GM12878 (cell line): ENCODE results near the gene VWA3B. TPM values are rescaled to one million over a fixed set of nuclear protein-coding genes. Genes with fewer than 3 reads are reported as not detected.

Experiments
- ATAC-seq: fragments of 200-7000 bp; cut with Tn5 transposase; 3 replicates; pipeline ENCODE4 v1.9.1; 2020; ENCODE audit warnings: mild to moderate bottlenecking, moderate library complexity
- BruUV-seq: library from RNA; stranded (reverse); fragments of 400-500 nt; replicated peaks from 2 replicates; lab custom pipeline; 2021; lab: Mats Ljungman, UMichigan
- CTCF ChIA-PET: fragments of 300-600 bp; sonication (Branson Sonifier 250); formaldehyde crosslinking; extraction: SDS; loops from one replicate; lab custom pipeline; 2021; ENCODE audit warnings: inconsistent platforms; lab: Yijun Ruan, JAX
- POLR2A ChIA-PET: fragments of 350-600 bp; formaldehyde crosslinking; extraction: SDS; loops from one replicate; lab custom pipeline; 2021; ENCODE audit warnings: inconsistent platforms; lab: Charles Lee
- RAD21 ChIA-PET: fragments of 300-600 bp; sonication (Branson Sonifier 250); formaldehyde crosslinking; loops from one replicate; lab custom pipeline; 2023; ENCODE audit warnings: antibody characterized with exemption; ENCODE audit not compliant: unreplicated experiment; lab: Charles Lee
- SMC1A ChIA-PET: fragments of 300-600 bp; sonication (Branson Sonifier 250); formaldehyde crosslinking; loops from one replicate; lab custom pipeline; 2023; ENCODE audit not compliant: unreplicated experiment, uncharacterized antibody; lab: Charles Lee
- DNase-seq: peaks from one replicate; pipeline ENCODE4 v3.0.0-alpha.2; 2011; ENCODE audit warnings: low read depth, low spot score
- FAIRE-seq: peaks from 3 replicates; lab custom pipeline; 2011; peaks lifted over from hg19 to GRCh38; lab: Jason Lieb, UNC
- H2AFZ ChIP-seq: 2 replicates; pipeline ENCODE4 v1.6.0; 2011; ENCODE audit warnings: low read depth, low read length, control low read depth; ENCODE audit not compliant: control insufficient read depth
- H3K27ac ChIP-seq: 2 replicates; pipeline ENCODE4 v1.5.1; 2011; ENCODE audit warnings: control low read depth; ENCODE audit not compliant: control insufficient read depth, insufficient read depth
- H3K27me3 ChIP-seq, 2 experiments: replicated peaks in 1 of 2; 2 replicates each; pipeline versions ENCODE4 v1.6.0 to v1.6.1; 2011; ENCODE audit warnings: low read length in 1 of 2; ENCODE audit not compliant: control insufficient read depth in 2 of 2, insufficient read depth in 2 of 2
- H3K36me3 ChIP-seq, 2 experiments: 2 replicates each; pipeline ENCODE4 v1.5.1; 2011; ENCODE audit warnings: low read length in 1 of 2; ENCODE audit not compliant: control insufficient read depth in 2 of 2, insufficient read depth in 2 of 2
- H3K4me1 ChIP-seq: 2 replicates; pipeline ENCODE4 v1.6.1; 2011; ENCODE audit warnings: mild to moderate bottlenecking, low read length, moderate library complexity, mixed read lengths; ENCODE audit not compliant: control insufficient read depth, insufficient read depth
- H3K4me2 ChIP-seq: 2 replicates; pipeline ENCODE4 v1.6.0; 2011; ENCODE audit warnings: control low read depth; ENCODE audit not compliant: control insufficient read depth, insufficient read depth
- H3K4me3 ChIP-seq: fragments of 200-600 bp; sonication (generic); 2 replicates; pipeline ENCODE4 v1.5.1; 2016
- H3K79me2 ChIP-seq: 2 replicates; pipeline ENCODE4 v1.6.0; 2011; ENCODE audit warnings: low read length; ENCODE audit not compliant: control insufficient read depth, insufficient read depth
- H3K9ac ChIP-seq: 2 replicates; pipeline ENCODE4 v1.8.0; 2011; ENCODE audit warnings: low read length, control low read depth, mixed read lengths; ENCODE audit not compliant: control insufficient read depth, insufficient read depth
- H3K9me3 ChIP-seq: replicated peaks from 3 replicates; pipeline ENCODE4 v1.5.1; 2011; ENCODE audit warnings: mild to moderate bottlenecking, low read length; ENCODE audit not compliant: control insufficient read depth, insufficient read depth
- H4K20me1 ChIP-seq: 2 replicates; pipeline ENCODE4 v1.6.0; 2011; ENCODE audit not compliant: control insufficient read depth, insufficient read depth
- CHD4 ChIP-seq: fragments of 200-600 bp; sonication (generic); IDR thresholded peaks from 2 replicates; pipeline ENCODE4 v1.6.1; 2016; ENCODE audit warnings: mild to moderate bottlenecking
- DPF2 ChIP-seq: fragments of 450-650 bp; IDR thresholded peaks from 2 replicates; pipeline ENCODE4 v1.6.1; 2017; ENCODE audit warnings: mild to moderate bottlenecking
- E2F8 ChIP-seq: fragments of 450-650 bp; IDR thresholded peaks from 2 replicates; pipeline ENCODE4 v1.6.1; 2018; ENCODE audit warnings: mild to moderate bottlenecking, low read depth, moderate library complexity; ENCODE audit not compliant: partially characterized antibody
- ETV6 ChIP-seq, 2 experiments: fragments of 450-650 bp in 1 of 2; IDR thresholded peaks in 1 of 2; conservative IDR thresholded peaks in 1 of 2; 2 replicates each; pipeline ENCODE4 v1.6.1; 2014; ENCODE audit warnings: antibody characterized with exemption in 1 of 2, borderline replicate concordance in 1 of 2, low read depth in 1 of 2, mild to moderate bottlenecking in 1 of 2, moderate library complexity in 1 of 2
- EZH2 ChIP-seq: IDR thresholded peaks from 2 replicates; pipeline ENCODE4 v1.6.1; 2012; ENCODE audit warnings: low read depth, mild to moderate bottlenecking, control low read depth, inconsistent platforms, low read length, borderline replicate concordance; ENCODE audit not compliant: control insufficient read depth
- MTA2 ChIP-seq: fragments of 450-650 bp; IDR thresholded peaks from 2 replicates; pipeline ENCODE4 v1.6.1; 2016; ENCODE audit warnings: low read depth, mild to moderate bottlenecking, moderate library complexity
- NFYB ChIP-seq: IDR thresholded peaks from 2 replicates; pipeline ENCODE4 v1.6.1; 2011; ENCODE audit warnings: low read depth, mild to moderate bottlenecking, low read length, improper control_type of control experiment, moderate library complexity; ENCODE audit not compliant: insufficient read depth
- SMC3 ChIP-seq: IDR thresholded peaks from 2 replicates; pipeline ENCODE4 v1.6.1; 2011; ENCODE audit warnings: low read length, improper control_type of control experiment, borderline replicate concordance
- SP1 ChIP-seq: IDR thresholded peaks from one replicate; pipeline ENCODE4 v1.6.1; 2011; ENCODE audit warnings: low read depth, low read length
- SREBF2 ChIP-seq: IDR thresholded peaks from 2 replicates; pipeline ENCODE4 v1.6.1; 2012; ENCODE audit warnings: mild to moderate bottlenecking, low read length
- ZNF592 ChIP-seq: fragments of 450-650 bp; IDR thresholded peaks from 2 replicates; pipeline ENCODE4 v1.6.1; 2017; ENCODE audit warnings: mild to moderate bottlenecking, moderate library complexity
- WGBS: methylation state at CpG from one replicate; pipeline ENCODE4 v1.1.6; 2016; ENCODE audit warnings: low lambda C conversion rate; ENCODE audit not compliant: insufficient replicate concordance, insufficient coverage; ENCODE audit errors: missing lambda C conversion rate; 5-methylcytosine and 5-hydroxymethylcytosine counted together
- in situ Hi-C: fragments of 300-500 bp; cut with MboI; formaldehyde crosslinking; loops from 9 replicates; pipeline ENCODE4 v1.14.3; 2018; ENCODE audit warnings: mixed read lengths
- intact Hi-C: fragments of 100-400 bp; cut with micrococcal nuclease; formaldehyde crosslinking; loops from one replicate; pipeline ENCODE4 v1.14.2; 2022; ENCODE audit not compliant: unreplicated experiment
- polyA plus RNA-seq, 11 experiments: library from polyadenylated mRNA; depleted of rRNA in 4 of 11; unstranded in 6 of 11; stranded (reverse) in 5 of 11; fragments of >200 nt; fragmentation: Nextera tagmentation in 4 of 11; fragmentation: Illumina TruSeq in 1 of 11; extraction: Ambion mirVana in 4 of 11; extraction: Trizol in 1 of 11; gene quantifications; 1 replicate in 1 of 11; 2 replicates in 10 of 11; pipeline versions ENCODE4 v1.2.1 to v1.2.3, GENCODE V29; 2011 to 2016; ENCODE audit warnings: inconsistent platforms in 2 of 11, missing spikeins in 2 of 11, low read depth in 1 of 11
- total RNA-seq, 4 experiments: library from RNA; depleted of rRNA in 3 of 4; stranded (reverse); fragments of >200 nt in 3 of 4; fragmentation: Illumina TruSeq in 1 of 4; extraction: Trizol in 1 of 4; gene quantifications; 2 replicates each; pipeline versions ENCODE4 v1.2.1 to v1.2.3, GENCODE V29; 2013 to 2021

The VWA3B gene
- total and polyA plus RNA-seq, 10 of the 15 experiments (the other 5 are each of a cell fraction or from before 2014, with no cell fraction given) = 0.04 to 0.86 (median 0.19) TPM; not detected in 4

GRCh38 chr2:98065808-98066207 lies 21.2 kb upstream of the VWA3B start (continued):
- TF ChIP-seq ETV6 (conservative IDR thresholded peaks at IDR 0.05 in 1 of 2, IDR thresholded peaks at IDR 0.05 in 1 of 2; ENCODE audit: borderline replicate concordance in 1 of 2, low read depth in 1 of 2) = no peak
- TF ChIP-seq DPF2 = no peak
- no peak for TF ChIP-seq SMC3
- no peak for TF ChIP-seq SP1
- no peak for TF ChIP-seq SREBF2

- no peak overlapping the region for H2AFZ ChIP-seq
- no peaks in the 10 kb centered on the region for H3K27me3 ChIP-seq
- ATAC-seq (no peak), DNase-seq (no peak), FAIRE-seq (no peak)
- no peak overlapping the region for H3K27ac ChIP-seq
- no peaks in the 10 kb centered on the region for H3K4me1 ChIP-seq
- no peaks in the 10 kb centered on the region for H3K79me2 ChIP-seq
- H3K4me3 ChIP-seq = no peak overlapping the region
- CTCF ChIA-PET = interaction anchor here (1.1 kb wide), 1 partner anchor 28 kb away, joined by 3 read pairs; no protein-coding TSS in a partner anchor
- 61% methylated on average over 5 of the region's 5 CpGs for WGBS
- no peak overlapping the region for H3K9ac ChIP-seq
- H4K20me1 ChIP-seq = no peaks in the 10 kb centered on the region
- H3K4me2 ChIP-seq = no peak overlapping the region
- intact Hi-C loops = no loop called here
- no TSS peak for BruUV-seq
- SMC1A ChIA-PET = no interaction called here
- POLR2A ChIA-PET = interaction anchor here (0.6 kb wide), 1 partner anchor 18 kb away, joined by 3 read pairs; no protein-coding TSS in a partner anchor
- no peaks in the 10 kb centered on the region for H3K9me3 ChIP-seq
- no peaks in the 10 kb centered on the region for H3K36me3 ChIP-seq
- no peak for TF ChIP-seq E2F8
- no peak for TF ChIP-seq MTA2
- no peak for TF ChIP-seq EZH2
- TF ChIP-seq NFYB = no peak
- no peak for TF ChIP-seq ZNF592
- no peak for TF ChIP-seq CHD4
- RAD21 ChIA-PET = no interaction called here
- in situ Hi-C loops = no loop called here
Observed at GRCh38 chr2:98067160-98067559, 19.8 kb upstream of the VWA3B start.
